Chondrocyte (in vitro differentiated cells): ENCODE results near the gene PCDHGB2. TPM values are rescaled to one million over a fixed set of nuclear protein-coding genes. Genes with fewer than 3 reads are reported as not detected.
"Not testable (repeated sequence)": the region's sequence is repeated elsewhere in the genome, so short reads cannot be mapped to it uniquely, and the experiment has no call there.

ENCODE experiments used
- DNase-seq: peaks from one replicate; pipeline ENCODE4 v3.0.0; 2021; ENCODE audit warnings: mixed read lengths, low spot score
- H3K27ac Mint-ChIP-seq: one replicate; pipeline ENCODE4 v1.8.0; 2021; ENCODE audit warnings: mild to moderate bottlenecking, moderate library complexity, mixed read lengths; ENCODE audit not compliant: unreplicated experiment
- H3K27me3 Mint-ChIP-seq: 2 replicates; pipeline ENCODE4 v1.8.0; 2021; ENCODE audit warnings: low read depth, mixed read lengths
- H3K36me3 Mint-ChIP-seq: 2 replicates; pipeline ENCODE4 v1.8.0; 2021; ENCODE audit warnings: low read depth, mixed read lengths
- H3K4me1 Mint-ChIP-seq: 2 replicates; pipeline ENCODE4 v1.8.0; 2021; ENCODE audit warnings: low read depth, mild to moderate bottlenecking, mixed read lengths
- H3K4me3 Mint-ChIP-seq: one replicate; pipeline ENCODE4 v1.8.0; 2021; ENCODE audit warnings: mild to moderate bottlenecking, moderate library complexity, mixed read lengths; ENCODE audit not compliant: unreplicated experiment
- H3K9me3 Mint-ChIP-seq: 2 replicates; pipeline ENCODE4 v1.8.0; 2021; ENCODE audit warnings: low read depth, mixed read lengths
- CTCF ChIP-seq: fragments of 200-600 bp; sonication (generic); IDR thresholded peaks from 2 replicates; pipeline ENCODE4 v1.5.0; 2021; ENCODE audit warnings: antibody characterized with exemption, mild to moderate bottlenecking, moderate library complexity
- total RNA-seq: library from RNA; stranded (reverse); gene quantifications from 3 replicates; pipeline ENCODE4 v1.2.1, GENCODE V29; 2021

PCDHGB2 gene
- total RNA-seq, 1 donor from 2014 or later, result 1.0 TPM

GRCh38 chr5:141389153-141390042 is 29.6 kb downstream of the PCDHGB2 start:
- Mint-ChIP-seq H3K27ac (no peak overlapping the region), H3K36me3 (peaks cover 7% of the 10 kb centered on the region), H3K27me3 (no peaks in the 10 kb centered on the region), H3K9me3 (peaks cover 48% of the 10 kb centered on the region), H3K4me1 (peaks cover 2% of the 10 kb centered on the region), H3K4me3 (no peak overlapping the region)
- peak; percentile 83 for DNase-seq
- no peak for TF ChIP-seq CTCF

GRCh38 chr5:141392429-141393198 is 32.8 kb downstream of the PCDHGB2 start, which contains the start of gene PCDHGA8:
Gene PCDHGA8, plus strand, starts transcription at chr5:141392633. Its CDS starts 181 bp downstream, at chr5:141392814.
- Mint-ChIP-seq H3K4me3 (no peak within 1 kb of the TSS), H3K4me1 (peaks cover 2% of the 10 kb centered on the region), H3K27me3 (no peaks in the 10 kb centered on the region), H3K36me3 (peaks cover 12% of the 10 kb centered on the region), H3K9me3 (peaks cover 40% of the 10 kb centered on the region), H3K27ac (no peak within 1 kb of the TSS)
- no peak for TF ChIP-seq CTCF
- DNase-seq, result peak; percentile 62

DNA sequence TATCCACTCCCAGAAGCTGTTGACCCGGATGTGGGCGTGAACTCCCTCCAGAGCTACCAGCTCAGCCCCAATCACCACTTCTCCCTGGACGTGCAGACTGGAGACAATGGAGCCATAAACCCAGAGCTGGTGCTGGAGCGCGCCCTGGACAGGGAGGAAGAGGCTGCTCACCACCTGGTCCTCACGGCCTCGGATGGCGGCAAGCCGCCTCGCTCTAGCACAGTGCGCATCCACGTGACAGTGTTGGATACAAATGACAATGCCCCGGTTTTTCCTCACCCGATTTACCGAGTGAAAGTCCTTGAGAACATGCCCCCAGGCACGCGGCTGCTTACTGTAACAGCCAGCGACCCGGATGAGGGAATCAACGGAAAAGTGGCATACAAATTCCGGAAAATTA is 33.5 kb downstream of the PCDHGB2 start:
- TF ChIP-seq CTCF, result no peak
- H3K36me3 Mint-ChIP-seq, result peaks cover 12% of the 10 kb centered on the region
- no peak overlapping the region for H3K27ac Mint-ChIP-seq
- H3K4me1 Mint-ChIP-seq, result peaks cover 2% of the 10 kb centered on the region
- H3K27me3 Mint-ChIP-seq, result no peaks in the 10 kb centered on the region
- H3K4me3 Mint-ChIP-seq, result no peak overlapping the region
- H3K9me3 Mint-ChIP-seq, result peaks cover 38% of the 10 kb centered on the region
- no peak for DNase-seq

- not testable (repeated sequence) for H3K4me3 Mint-ChIP-seq, H3K27ac Mint-ChIP-seq, DNase-seq, H3K36me3 Mint-ChIP-seq, H3K4me1 Mint-ChIP-seq, H3K27me3 Mint-ChIP-seq
- peaks cover 41% of the 10 kb centered on the region for H3K9me3 Mint-ChIP-seq
These were observed 34.8 kb downstream of the PCDHGB2 start for GRCh38 chr5:141394401-141395187.

GRCh38 chr5:141397756-141398551 is 38.2 kb downstream of the PCDHGB2 start, which contains the start of gene PCDHGB5:
Gene PCDHGB5, plus strand, starts transcription at chr5:141397947. Its CDS starts 181 bp downstream, at chr5:141398128.
- H3K4me1 Mint-ChIP-seq, H3K27me3 Mint-ChIP-seq, H3K4me3 Mint-ChIP-seq, H3K27ac Mint-ChIP-seq, DNase-seq: not testable (repeated sequence)
- Mint-ChIP-seq H3K36me3 (peaks cover 12% of the 10 kb centered on the region), H3K9me3 (peaks cover 28% of the 10 kb centered on the region)
